HG03378 (cell line): Measurements from ENCODE around the gene CRYBB3.

Source experiments
- ATAC-seq: cut with Tn5 transposase; IDR thresholded peaks from one replicate; pipeline ENCODE4 v1.9.1; 2021; ENCODE audit warnings: mild to moderate bottlenecking, moderate library complexity; ENCODE audit not compliant: unreplicated experiment

The CRYBB3 gene

DNA sequence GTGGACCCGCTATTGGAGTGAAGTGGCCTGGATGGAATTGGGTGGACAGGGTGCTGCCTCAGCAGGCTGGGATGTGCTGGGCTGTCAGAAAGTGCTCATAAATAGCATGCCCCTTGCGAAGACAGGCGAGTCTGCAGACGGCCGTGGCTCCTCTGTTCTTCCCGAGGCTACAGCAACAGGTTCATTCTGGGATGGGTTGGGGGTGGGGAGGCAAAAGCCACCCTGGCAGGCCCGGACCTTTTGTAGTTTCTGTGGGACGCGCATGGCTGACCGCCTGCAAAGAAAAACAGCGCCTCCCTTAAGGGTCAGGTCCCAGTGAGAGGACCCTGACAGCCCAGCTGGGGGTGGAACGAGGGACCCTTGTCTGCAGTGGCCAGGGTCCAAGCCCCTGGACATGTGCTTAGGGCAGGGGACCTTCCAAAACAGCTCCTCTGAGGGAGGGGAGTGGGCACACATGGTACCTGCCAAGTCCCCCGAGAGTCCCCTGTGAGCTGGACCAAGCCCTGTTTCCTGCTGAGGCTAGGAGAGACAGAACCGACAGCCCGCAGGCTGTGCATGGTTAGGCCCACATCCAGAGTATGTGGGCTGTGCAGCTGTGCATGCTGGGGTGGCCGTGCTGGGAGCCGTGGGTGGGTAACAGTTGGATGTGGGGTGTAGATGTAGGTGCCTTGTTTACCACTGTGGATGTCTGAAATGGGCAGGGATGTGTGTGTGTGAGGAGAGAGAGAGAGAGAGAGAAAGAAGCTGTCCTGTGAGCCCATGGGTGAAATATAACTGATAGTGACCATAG lies at the start of gene CRYBB3:
TSS of gene CRYBB3 (plus strand) at position 128 of the 790 bp plus-strand sequence. CDS start 1,539 bp downstream, outside the sequence.
- no peak for ATAC-seq

DNA sequence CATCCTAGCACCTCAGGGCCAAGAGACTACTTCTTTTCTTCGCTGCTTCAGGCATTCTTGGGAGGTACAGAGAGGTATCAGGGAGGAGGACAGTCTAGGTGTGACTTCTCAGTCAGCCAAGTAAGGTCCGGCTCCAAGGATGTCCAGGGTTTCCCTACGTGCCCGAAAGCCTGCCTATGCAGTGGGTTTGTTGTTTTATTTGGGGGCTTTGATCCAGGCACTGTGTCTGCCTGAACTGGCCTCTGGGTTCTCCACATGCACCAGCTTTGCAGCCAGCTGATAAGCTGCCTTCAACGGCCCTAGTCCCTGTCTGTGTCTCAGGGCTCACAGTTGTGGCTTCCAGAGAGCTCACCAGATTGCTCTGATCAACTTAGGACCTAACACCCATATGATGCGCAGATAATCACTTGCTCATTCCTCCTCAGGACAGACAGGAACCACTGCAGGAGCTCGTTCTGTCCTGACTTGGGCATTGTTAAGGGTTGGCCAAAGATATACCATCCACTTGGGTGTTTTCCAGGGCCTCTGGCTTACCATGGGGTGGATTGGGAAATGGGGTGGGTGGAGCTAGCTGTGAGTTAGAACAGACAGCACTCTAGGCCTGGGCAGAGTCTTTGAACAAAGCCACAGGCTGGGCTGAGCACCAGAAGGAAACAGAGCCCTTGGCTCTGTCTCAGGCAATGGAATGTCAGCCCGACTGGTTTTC lies 45.5 kb upstream of the CRYBB3 start:
- ATAC-seq, result no peak

GRCh38 chr22:25154667-25154999 lies 45.0 kb upstream of the CRYBB3 start:
- ATAC-seq, result no peak

- no peak for ATAC-seq
Observed at GRCh38 chr22:25156736-25157135, 42.9 kb upstream of the CRYBB3 start.

- ATAC-seq, result no peak
Observed at GRCh38 chr22:25159028-25159427, 40.6 kb upstream of the CRYBB3 start.

GRCh38 chr22:25160120-25160996 lies 39.3 kb upstream of the CRYBB3 start:
- ATAC-seq, result no peak

DNA sequence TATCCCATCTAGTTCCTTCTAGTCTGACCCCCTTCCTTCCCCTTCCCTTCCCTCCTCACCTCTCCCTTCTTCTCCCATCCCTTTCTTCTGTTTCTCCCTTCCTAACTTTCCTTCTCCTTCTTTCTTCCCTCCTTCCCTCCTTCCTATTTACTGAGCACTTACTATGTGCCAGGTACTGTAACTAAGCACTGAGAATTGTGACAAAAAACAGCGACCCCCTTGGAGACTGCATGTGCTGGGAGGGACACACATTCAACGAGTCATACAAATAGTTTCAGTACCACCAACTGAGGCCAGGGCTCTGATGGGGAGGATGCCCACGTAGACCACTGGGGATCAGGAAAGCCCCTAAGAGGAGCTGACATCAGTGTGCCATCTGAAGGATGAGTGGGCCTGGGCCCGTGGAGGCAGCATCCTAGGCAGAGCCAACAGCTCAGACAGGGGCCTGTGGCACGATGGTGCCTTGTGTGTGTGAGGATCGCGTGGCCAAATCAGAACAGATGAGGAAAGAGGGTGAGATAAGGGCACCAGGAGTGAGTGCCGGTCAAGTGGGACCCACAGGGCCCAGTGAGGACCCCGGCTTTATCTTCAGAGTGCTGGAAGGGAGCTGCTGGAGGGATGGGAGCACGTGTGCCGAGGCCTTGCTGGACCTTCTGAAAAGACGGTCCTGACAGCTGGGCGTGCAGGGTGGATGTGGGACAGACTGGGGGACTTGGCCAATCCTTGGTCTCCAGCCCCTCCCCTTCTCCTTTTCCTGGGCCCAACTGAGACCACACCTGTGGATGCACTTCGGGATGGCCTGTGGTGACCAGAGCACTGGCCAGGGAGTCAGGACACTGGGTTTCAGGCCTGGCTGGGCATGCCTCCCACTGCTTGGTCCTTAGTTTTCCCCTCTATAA lies 38.4 kb upstream of the CRYBB3 start:
- ATAC-seq, result no peak

DNA sequence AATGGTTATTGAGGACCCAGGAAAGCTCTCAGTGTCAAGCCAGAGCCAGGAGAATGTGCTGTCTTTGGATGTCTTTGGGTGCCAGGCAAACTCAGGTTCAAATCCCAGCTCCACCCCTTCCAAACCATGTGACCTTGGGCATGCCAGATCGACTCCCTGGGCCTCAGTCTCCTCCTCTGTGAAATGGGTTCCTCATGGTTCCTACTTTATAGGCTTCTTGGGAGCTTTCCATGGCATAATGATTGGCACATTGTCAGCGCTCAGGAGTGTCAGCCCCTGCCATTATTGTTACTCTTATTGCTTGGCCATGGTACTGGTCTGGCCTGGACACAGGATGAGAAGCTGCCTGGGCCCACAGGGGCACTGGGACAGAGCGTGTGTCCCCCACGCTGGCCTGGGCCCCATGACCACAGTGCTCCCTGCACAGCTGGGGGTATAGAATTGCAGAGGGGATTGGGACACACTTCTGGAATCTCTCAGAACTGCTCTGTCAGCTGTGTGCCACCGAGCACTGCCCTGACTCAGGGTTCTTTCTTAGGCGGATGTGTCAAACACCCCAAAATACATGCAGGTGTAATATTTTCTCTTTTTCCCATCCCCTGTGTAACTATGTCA lies 37.6 kb upstream of the CRYBB3 start:
- ATAC-seq, result no peak

- ATAC-seq, result no peak
Observed at GRCh38 chr22:25162561-25162960, 37.1 kb upstream of the CRYBB3 start.

DNA sequence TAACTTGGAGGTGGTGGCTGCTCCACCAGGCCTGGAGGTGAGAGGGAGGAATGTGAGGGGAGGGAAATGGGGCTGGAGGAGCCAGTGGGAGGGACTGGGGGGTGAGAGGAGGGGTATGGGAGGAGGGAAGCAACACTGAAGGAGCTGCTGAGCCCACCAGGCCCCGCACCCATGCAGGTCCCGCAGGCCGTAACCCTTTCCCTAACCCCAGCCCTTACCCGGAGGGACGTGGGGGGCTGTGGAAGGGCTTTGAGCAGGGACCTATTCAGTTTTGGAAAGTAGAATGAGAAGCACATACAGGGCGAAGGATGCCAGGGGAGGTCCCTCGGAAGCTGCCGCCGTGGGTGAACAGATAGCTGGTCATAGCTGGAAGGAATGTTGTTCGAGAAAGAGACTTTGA lies 33.9 kb upstream of the CRYBB3 start:
- no peak for ATAC-seq

GRCh38 chr22:25166266-25167040 lies 33.2 kb upstream of the CRYBB3 start:
- no peak for ATAC-seq

DNA sequence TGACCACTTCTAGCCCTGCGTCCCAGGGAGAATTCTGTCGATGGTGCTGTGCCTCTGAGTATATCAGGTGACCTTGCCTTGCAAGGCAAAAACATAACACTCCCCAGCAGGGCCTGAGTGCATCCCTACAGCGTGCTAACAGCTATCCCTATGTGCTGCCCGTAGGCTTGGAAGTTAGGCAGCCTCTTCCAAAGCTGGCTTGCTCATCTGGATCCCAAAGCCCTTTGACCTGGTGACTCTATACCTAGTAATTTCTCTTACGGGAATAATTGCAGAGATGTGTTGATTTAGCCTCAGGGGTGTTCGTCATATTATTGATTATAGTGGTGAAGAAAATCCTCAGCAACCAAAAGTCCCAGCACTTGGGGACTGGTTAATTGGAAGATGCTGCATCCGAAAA lies 32.6 kb upstream of the CRYBB3 start:
- no peak for ATAC-seq

- no peak for ATAC-seq
Observed at GRCh38 chr22:25167834-25168601, 31.6 kb upstream of the CRYBB3 start.

- no peak for ATAC-seq
Observed at GRCh38 chr22:25169278-25170031, 30.2 kb upstream of the CRYBB3 start.

DNA sequence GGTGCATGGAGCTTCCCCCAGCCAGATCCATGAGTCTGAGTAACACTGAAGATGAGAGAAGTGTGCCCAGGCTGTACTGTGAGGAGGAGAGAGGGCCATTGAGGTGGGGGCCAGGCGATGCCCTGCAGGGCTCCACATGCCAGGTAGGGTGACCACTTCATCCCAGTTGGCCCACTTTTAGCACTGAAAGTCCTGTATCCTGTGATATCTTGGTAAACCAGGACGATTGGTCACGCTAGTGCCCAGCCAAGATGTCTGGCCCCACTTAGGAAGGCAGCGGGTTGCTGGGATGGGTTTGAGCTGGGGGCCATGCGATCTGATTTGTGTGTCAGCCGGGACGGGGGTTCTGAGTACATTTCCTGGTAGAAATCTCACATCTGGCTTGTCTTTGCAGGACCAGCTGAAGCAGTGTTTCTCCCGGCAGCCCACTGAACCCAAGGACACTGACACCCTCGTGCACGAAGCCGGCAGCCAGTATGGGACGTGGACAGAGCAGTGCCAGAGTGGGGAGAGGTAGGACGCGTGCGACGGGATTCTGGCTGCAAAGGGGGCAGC lies 29.2 kb upstream of the CRYBB3 start:
- ATAC-seq, result no peak

GRCh38 chr22:25172153-25172552 lies 27.5 kb upstream of the CRYBB3 start:
- no peak for ATAC-seq

GRCh38 chr22:25174156-25174887 lies 25.3 kb upstream of the CRYBB3 start:
- no peak for ATAC-seq
